Esophagus squamous epithelium (tissue), 5 donors: Measurements from ENCODE around the gene ARID3A. TPM values are rescaled to one million over a fixed set of nuclear protein-coding genes. Genes with fewer than 3 reads are reported as not detected.
A peak's percentile ranks its signal among the peaks of the same experiment; 100 is the strongest.

ENCODE experiments used
- DNase-seq: peaks from one replicate; lab custom pipeline; 2025; lab: John Stamatoyannopoulos, UW
- H3K27ac ChIP-seq, 4 donors: fragments of 200-600 bp; sonication (generic); one replicate each; pipeline ENCODE4 v1.5.1; 2016 to 2019; ENCODE audit warnings: mild to moderate bottlenecking in 1 of 4
- H3K27me3 ChIP-seq, 4 donors: fragments of 200-600 bp; sonication (generic); 1 replicate in 3 of 4; 2 replicates in 1 of 4; pipeline versions ENCODE4 v1.5.1 to v1.6.0; 2017 to 2021; ENCODE audit warnings: antibody characterized with exemption in 1 of 4
- H3K36me3 ChIP-seq, 3 donors: fragments of 200-600 bp; sonication (generic); one replicate each; pipeline ENCODE4 v1.5.1; 2016 to 2019
- H3K4me1 ChIP-seq, 3 donors: fragments of 200-600 bp; sonication (generic); one replicate each; pipeline ENCODE4 v1.5.1; 2017 to 2019
- H3K4me3 ChIP-seq, 4 donors: fragments of 200-600 bp; sonication (generic); 1 replicate in 3 of 4; 2 replicates in 1 of 4; pipeline ENCODE4 v1.5.1; 2016 to 2019; ENCODE audit warnings: mild to moderate bottlenecking in 2 of 4, moderate library complexity in 1 of 4
- H3K9me3 ChIP-seq, 3 donors: fragments of 200-600 bp; sonication (generic); one replicate each; pipeline ENCODE4 v1.5.1; 2016 to 2019
- POLR2A ChIP-seq, 4 donors: fragments of 450-650 bp; IDR thresholded peaks; one replicate each; pipeline ENCODE4 v1.6.1; 2017; ENCODE audit warnings: antibody characterized with exemption in 4 of 4, mild to moderate bottlenecking in 4 of 4, moderate library complexity in 3 of 4
- WGBS, 2 donors: methylation state at CpG; one replicate each; pipeline ENCODE4 v1.1.5; 2018; 5-methylcytosine and 5-hydroxymethylcytosine counted together
- intact Hi-C: fragments of 100-400 bp; cut with DNase I; formaldehyde crosslinking; loops from one replicate; pipeline ENCODE4 v1.15.0; 2022
- total RNA-seq, 4 donors: library from RNA; depleted of rRNA; stranded (reverse); fragments of >200 nt; gene quantifications; one replicate each; pipeline ENCODE4 v1.1.0, GENCODE V29; 2016
- TF ChIP-seq, protein P1 (sequence below), 6 experiments: fragments of 450-650 bp in 4 of 6; fragments of 200-600 bp in 2 of 6; sonication (generic) in 2 of 6; IDR thresholded peaks; one replicate each; pipeline ENCODE4 v1.5.1; 2016 to 2019; ENCODE audit warnings: antibody characterized with exemption in 6 of 6, mild to moderate bottlenecking in 4 of 6, moderate library complexity in 4 of 6
- donor health status: DM: yes; HTN: yes; CAD: no.

The ARID3A gene
- total RNA-seq, 4 donors from 2014 or later = 3.0 to 6.6 (median 4.7) TPM

DNA sequence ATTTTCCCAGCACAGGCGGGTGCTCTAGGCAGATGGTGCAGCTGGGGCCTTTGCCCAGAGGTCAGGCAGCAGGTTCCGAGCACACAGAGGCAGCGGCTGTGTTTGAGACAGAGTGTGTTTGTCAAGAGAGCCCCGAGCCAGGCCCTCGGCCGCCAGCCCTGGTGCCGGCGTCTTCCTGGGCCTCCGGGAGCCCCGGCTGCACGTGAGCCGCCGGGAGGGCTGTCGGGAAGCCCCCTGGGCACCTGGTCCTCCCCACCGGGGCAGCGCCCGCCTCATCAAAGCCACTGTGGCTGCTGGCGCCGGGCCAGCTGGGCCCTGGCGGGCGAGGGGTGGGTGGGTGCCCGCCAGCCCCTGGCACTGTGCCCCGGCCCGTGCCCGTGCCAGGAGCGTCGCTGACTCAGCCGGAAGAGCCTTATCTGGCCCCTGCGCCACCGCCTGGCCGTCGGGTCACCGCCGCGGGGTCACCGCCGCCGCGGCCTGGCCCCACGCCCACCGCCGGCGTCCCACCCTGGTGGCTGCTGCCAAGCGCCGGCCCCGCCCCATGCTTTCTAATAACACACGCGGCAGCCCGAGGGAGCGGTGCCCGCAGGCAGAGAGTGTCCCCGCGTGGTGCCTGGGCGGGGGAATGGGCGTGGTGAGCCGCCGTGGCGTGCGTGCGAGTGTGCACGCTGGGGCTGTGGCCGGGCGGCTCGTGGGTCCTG, 14.9 kb downstream of the ARID3A start:
- intact Hi-C loops = no loop called here
- H3K4me3 ChIP-seq = peak overlapping the region; percentile 24 to 63 (median 42)
- TF ChIP-seq POLR2A (IDR thresholded peaks at IDR 0.05) = no peak
- TF ChIP-seq, protein P1, sequence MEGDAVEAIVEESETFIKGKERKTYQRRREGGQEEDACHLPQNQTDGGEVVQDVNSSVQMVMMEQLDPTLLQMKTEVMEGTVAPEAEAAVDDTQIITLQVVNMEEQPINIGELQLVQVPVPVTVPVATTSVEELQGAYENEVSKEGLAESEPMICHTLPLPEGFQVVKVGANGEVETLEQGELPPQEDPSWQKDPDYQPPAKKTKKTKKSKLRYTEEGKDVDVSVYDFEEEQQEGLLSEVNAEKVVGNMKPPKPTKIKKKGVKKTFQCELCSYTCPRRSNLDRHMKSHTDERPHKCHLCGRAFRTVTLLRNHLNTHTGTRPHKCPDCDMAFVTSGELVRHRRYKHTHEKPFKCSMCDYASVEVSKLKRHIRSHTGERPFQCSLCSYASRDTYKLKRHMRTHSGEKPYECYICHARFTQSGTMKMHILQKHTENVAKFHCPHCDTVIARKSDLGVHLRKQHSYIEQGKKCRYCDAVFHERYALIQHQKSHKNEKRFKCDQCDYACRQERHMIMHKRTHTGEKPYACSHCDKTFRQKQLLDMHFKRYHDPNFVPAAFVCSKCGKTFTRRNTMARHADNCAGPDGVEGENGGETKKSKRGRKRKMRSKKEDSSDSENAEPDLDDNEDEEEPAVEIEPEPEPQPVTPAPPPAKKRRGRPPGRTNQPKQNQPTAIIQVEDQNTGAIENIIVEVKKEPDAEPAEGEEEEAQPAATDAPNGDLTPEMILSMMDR (IDR thresholded peaks at IDR 0.05) = peak in 1 of 6 experiments; percentile 19
- H3K4me1 ChIP-seq = peaks cover 11 to 51% (median 15%) of the 10 kb centered on the region in 3 donors
- DNase-seq = no peak
- H3K36me3 ChIP-seq = peaks cover 0 to 15% (median 0%) of the 10 kb centered on the region in 3 donors
- peak overlapping the region; percentile 77 to 90 (median 84) for H3K27ac ChIP-seq
- no peaks in the 10 kb centered on the region for H3K9me3 ChIP-seq
- WGBS, 2 donors = 16 to 25% methylated on average over 2 to 16 of the region's 64 CpGs
- no peaks in the 10 kb centered on the region for H3K27me3 ChIP-seq

DNA sequence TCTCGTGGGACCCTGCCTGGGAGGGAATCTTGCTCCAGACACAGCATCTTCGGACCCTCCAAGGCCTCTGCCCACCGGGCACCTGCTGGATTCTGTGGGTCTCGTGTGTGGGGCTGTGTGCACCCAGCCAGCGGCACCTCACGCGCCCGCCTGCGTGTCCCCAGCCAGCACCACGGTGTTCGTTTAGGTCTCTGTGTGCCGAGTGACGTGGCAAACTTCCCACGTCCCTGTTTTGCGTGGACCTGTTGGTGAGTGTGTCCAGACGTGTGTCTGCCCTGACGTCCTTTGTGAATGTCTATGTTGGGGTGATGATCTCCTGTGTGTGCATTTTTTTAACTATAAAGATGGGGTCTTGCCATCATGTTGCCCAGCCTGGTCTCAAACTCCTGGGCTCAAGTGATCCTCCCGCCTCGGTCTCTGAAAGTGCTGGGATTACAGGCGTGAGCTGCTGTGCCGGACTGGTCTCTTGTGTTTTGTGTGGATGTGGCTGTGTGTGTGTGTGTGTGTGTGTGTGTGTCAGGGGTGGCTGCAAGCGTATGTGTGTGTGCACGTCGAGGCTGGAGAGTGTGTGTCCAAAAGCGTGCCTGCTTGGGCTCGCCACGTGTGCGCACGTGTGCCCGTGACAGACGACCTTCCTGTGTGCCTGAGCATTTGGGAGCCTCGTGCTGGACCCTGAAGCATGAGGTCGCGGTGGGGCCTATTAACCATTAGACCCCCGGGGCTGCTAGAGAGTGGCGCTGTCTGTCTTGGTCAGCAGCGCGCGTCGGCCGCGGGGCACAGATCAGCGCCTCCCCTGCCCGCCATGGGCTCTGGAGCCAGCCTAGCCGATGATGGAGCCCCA, 15.7 kb downstream of the ARID3A start:
- H3K36me3 ChIP-seq = peaks cover 0 to 15% (median 0%) of the 10 kb centered on the region in 3 donors
- TF ChIP-seq, protein P1 (IDR thresholded peaks at IDR 0.05) = no peak
- no peak for TF ChIP-seq POLR2A (IDR thresholded peaks at IDR 0.05)
- no peak for DNase-seq
- H3K4me1 ChIP-seq = peaks cover 11 to 51% (median 15%) of the 10 kb centered on the region in 3 donors
- H3K9me3 ChIP-seq = no peaks in the 10 kb centered on the region
- H3K27me3 ChIP-seq = no peaks in the 10 kb centered on the region
- intact Hi-C loops = no loop called here
- peak overlapping the region; percentile 24 to 63 (median 42) for H3K4me3 ChIP-seq
- WGBS, 2 donors = 33 to 54% methylated on average over 16 to 19 of the region's 45 CpGs
- H3K27ac ChIP-seq = peak overlapping the region; percentile 77 to 90 (median 84)

DNA sequence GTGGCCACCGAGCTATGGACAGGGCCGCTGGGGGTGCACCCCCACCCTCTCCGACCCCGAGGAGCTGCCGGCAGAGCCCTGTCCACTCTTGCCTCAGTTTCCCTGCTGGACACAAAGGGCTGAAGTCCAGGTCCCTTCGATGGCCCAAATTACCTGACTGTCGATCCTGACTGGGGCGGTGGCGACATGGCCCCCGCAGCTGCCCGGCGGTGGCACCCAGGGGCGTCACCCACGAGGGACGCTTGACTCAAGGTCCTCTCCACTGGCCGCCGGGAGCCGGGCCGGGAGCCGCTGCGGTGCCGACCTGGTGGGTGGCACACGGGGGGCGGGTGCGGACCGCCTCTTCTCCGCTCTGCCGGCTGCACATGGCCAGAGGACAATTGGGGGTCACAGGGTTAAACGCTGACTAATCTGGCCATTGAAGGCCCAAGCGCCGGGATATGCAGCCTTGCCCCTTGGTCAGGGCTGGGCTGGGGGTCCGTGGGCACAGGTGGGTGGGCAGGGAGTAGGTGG, 16.4 kb downstream of the ARID3A start:
- TF ChIP-seq POLR2A (IDR thresholded peaks at IDR 0.05) = no peak
- TF ChIP-seq, protein P1 (IDR thresholded peaks at IDR 0.05) = no peak
- WGBS, 2 donors = 100% methylated on average over 2 of the region's 32 CpGs; no CpG with 5 or more reads in 1 of the 2 donors

DNA sequence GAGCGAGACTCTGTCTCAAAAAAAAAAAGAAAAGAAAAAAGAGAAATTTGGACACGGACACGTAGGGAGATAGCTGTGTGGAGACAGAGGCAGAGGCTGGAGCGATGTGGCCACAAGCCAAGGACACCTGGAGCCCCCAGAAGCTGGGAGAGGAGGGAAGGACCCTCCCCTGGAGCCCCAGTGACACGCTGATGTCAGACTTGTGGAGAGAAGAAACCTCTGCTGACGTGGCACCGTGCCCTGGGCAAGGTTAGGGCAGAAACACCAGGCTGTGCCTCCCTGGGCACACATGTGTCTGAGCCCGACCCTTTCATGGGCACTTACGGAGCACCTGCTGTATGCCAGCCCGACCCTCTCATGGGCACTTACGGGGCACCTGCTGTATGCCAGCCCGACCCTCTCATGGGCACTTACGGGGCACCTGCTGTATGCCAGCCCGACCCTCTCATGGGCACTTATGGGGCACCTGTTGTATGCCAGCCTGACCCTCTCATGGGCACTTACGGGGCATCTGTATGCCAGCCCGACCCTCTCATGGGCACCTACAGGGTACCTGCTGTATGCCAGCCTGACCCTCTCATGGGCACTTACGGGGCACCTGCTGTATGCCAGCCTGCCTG, 17.8 kb downstream of the ARID3A start:
- WGBS, 2 donors = 89 to 96% methylated on average over 12 to 15 of the region's 17 CpGs
- Histone ChIP-seq H3K9me3 (no peaks in the 10 kb centered on the region), H3K36me3 (peaks cover 0 to 19% (median 0%) of the 10 kb centered on the region in 3 donors), H3K27ac (no peak overlapping the region), H3K4me3 (no peak overlapping the region), H3K27me3 (no peaks in the 10 kb centered on the region), H3K4me1 (peaks cover 11 to 51% (median 15%) of the 10 kb centered on the region in 3 donors)
- no peak for DNase-seq
- intact Hi-C loops = no loop called here
- TF ChIP-seq, protein P1 (IDR thresholded peaks at IDR 0.05) = no peak
- no peak for TF ChIP-seq POLR2A (IDR thresholded peaks at IDR 0.05)

More for the DNA sequence above, 16.4 kb downstream of the ARID3A start:
- Histone ChIP-seq H3K27ac (no peak overlapping the region), H3K27me3 (no peaks in the 10 kb centered on the region), H3K4me1 (peaks cover 11 to 51% (median 15%) of the 10 kb centered on the region in 3 donors), H3K9me3 (no peaks in the 10 kb centered on the region), H3K4me3 (no peak overlapping the region), H3K36me3 (peaks cover 0 to 15% (median 0%) of the 10 kb centered on the region in 3 donors)
- no peak for DNase-seq
- intact Hi-C loops = no loop called here
